Fibroblast of pulmonary artery (primary cell): ENCODE measurements around the gene C5orf22.

ENCODE experiments used
- DNase-seq: peaks from one replicate; pipeline ENCODE4 v3.0.0-alpha.2; 2010; ENCODE audit warnings: low read depth
- H3K4me3 ChIP-seq: replicated peaks from 2 replicates; pipeline ENCODE4 v1.5.1; 2011; ENCODE audit warnings: low read depth, mild to moderate bottlenecking, control low read depth, low read length, moderate library complexity
- CTCF ChIP-seq: IDR thresholded peaks from 2 replicates; pipeline ENCODE4 v1.5.1; 2011; ENCODE audit warnings: mild to moderate bottlenecking, control low read depth, low read length, inconsistent platforms; ENCODE audit errors: missing control alignments

The C5orf22 gene

GRCh38 chr5:31551878-31552277, 19.8 kb downstream of the C5orf22 start:
- no peak overlapping the region for H3K4me3 ChIP-seq
- no peak for TF ChIP-seq CTCF
- no peak for DNase-seq

- H3K4me3 ChIP-seq: no peak overlapping the region
- TF ChIP-seq CTCF: no peak
- DNase-seq: no peak
Measured at GRCh38 chr5:31553863-31554262, 21.8 kb downstream of the C5orf22 start.

- TF ChIP-seq CTCF: no peak
- no peak for DNase-seq
- no peak overlapping the region for H3K4me3 ChIP-seq
Measured at GRCh38 chr5:31554552-31554951, 22.5 kb downstream of the C5orf22 start.

DNA sequence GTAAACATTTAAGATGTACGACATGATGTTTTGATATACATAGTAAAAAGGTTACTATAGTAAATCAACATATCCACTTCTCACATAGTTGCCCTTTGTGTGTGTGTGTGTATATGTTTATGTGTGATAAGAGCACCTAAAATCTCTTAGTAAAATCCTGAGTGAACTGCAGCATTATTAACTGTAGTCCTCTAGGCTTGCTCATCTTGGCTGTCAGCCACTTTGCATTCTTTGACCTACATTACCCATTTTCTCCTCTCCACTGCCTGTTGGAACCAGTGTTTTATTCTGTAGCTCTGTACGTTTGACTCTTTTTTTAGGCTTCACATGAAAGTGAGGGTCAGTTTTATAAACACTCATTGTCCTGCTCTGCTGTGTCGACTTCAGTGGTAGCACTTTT, 24.4 kb downstream of the C5orf22 start:
- TF ChIP-seq CTCF: no peak
- no peak for DNase-seq
- no peak overlapping the region for H3K4me3 ChIP-seq

GRCh38 chr5:31559942-31560341, 27.8 kb downstream of the C5orf22 start:
- DNase-seq: no peak
- no peak for TF ChIP-seq CTCF

DNA sequence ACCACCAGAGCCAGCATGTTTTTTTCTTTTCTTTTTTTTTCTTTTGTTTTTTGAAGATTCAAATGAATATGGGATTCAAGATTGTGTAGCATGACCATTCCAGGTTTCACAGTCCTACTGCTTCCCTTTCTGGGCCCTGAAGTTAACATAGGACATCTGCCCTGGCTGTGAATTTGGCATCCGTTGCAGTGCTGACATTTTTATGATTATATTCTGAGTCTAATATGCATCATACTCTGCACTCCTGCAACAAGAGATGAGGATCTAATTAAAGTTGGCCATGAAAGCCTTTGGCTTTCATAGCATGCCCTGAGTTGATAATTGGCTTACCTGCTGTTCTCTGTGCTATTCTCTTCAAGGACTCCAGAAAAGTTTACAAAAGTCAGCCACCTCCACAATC, 29.8 kb downstream of the C5orf22 start:
- DNase-seq: no peak

More at GRCh38 chr5:31559942-31560341, 27.8 kb downstream of the C5orf22 start:
- no peak overlapping the region for H3K4me3 ChIP-seq

More for the DNA sequence above, 29.8 kb downstream of the C5orf22 start:
- TF ChIP-seq CTCF: no peak
- H3K4me3 ChIP-seq: no peak overlapping the region
